Loucy (cell line): ENCODE measurements around the gene ARRB1.

Experiments
- EZH2phosphoT487 ChIP-seq: fragments of 200-600 bp; IDR thresholded peaks from 2 replicates; pipeline ENCODE4 v1.6.1; 2018; ENCODE audit warnings: antibody characterized with exemption, mild to moderate bottlenecking, moderate library complexity, borderline replicate concordance
- TF ChIP-seq, protein P1 (sequence below): fragments of 200-600 bp; sonication (generic); conservative IDR thresholded peaks from 2 replicates; pipeline ENCODE4 v1.5.1; 2014; ENCODE audit warnings: mild to moderate bottlenecking, antibody characterized with exemption, low read length

- TF ChIP-seq, protein P1, sequence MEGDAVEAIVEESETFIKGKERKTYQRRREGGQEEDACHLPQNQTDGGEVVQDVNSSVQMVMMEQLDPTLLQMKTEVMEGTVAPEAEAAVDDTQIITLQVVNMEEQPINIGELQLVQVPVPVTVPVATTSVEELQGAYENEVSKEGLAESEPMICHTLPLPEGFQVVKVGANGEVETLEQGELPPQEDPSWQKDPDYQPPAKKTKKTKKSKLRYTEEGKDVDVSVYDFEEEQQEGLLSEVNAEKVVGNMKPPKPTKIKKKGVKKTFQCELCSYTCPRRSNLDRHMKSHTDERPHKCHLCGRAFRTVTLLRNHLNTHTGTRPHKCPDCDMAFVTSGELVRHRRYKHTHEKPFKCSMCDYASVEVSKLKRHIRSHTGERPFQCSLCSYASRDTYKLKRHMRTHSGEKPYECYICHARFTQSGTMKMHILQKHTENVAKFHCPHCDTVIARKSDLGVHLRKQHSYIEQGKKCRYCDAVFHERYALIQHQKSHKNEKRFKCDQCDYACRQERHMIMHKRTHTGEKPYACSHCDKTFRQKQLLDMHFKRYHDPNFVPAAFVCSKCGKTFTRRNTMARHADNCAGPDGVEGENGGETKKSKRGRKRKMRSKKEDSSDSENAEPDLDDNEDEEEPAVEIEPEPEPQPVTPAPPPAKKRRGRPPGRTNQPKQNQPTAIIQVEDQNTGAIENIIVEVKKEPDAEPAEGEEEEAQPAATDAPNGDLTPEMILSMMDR: no peak
- TF ChIP-seq EZH2phosphoT487: no peak
Measured at GRCh38 chr11:75268626-75269366, 82.7 kb downstream of the ARRB1 start.
